Measurements from ENCODE around the gene ABCB11. TPM values are rescaled to one million over a fixed set of nuclear protein-coding genes. Genes with fewer than 3 reads are reported as not detected.

The ABCB11 gene
- total and polyA plus RNA-seq, 2 experiments from 2014 or later, result 0.06 to 0.12 TPM

GRCh38 chr2:168910330-168910729 lies 120.8 kb downstream of the ABCB11 start:
- DNase-seq (ENCODE audit: low read depth in 1 of 2, low spot score in 1 of 2), result no peak
- Histone ChIP-seq H3K27ac (no peak overlapping the region), H3K4me1 (ENCODE audit: low read depth) (no peaks in the 10 kb centered on the region), H3K9me3 (ENCODE audit: low read depth) (no peaks in the 10 kb centered on the region), H3K27me3 (peaks cover 11% of the 10 kb centered on the region), H3K4me3 (no peak overlapping the region), H3K36me3 (no peaks in the 10 kb centered on the region)
- no peak for TF ChIP-seq CTCF (IDR thresholded peaks at IDR 0.05; ENCODE audit: low read depth, low read length)

- Histone ChIP-seq H3K9me3 (ENCODE audit: low read depth) (no peaks in the 10 kb centered on the region), H3K27me3 (peaks cover 7% of the 10 kb centered on the region), H3K4me3 (no peak overlapping the region), H3K36me3 (no peaks in the 10 kb centered on the region), H3K27ac (no peak overlapping the region), H3K4me1 (ENCODE audit: low read depth) (no peaks in the 10 kb centered on the region)
- TF ChIP-seq CTCF (IDR thresholded peaks at IDR 0.05; ENCODE audit: low read depth, low read length), result no peak
- no peak for DNase-seq (ENCODE audit: low read depth in 1 of 2, low spot score in 1 of 2)
Observed at GRCh38 chr2:168907940-168908662, 123.0 kb downstream of the ABCB11 start.

GRCh38 chr2:168904358-168904757 lies 126.8 kb downstream of the ABCB11 start:
- no peak for TF ChIP-seq CTCF (IDR thresholded peaks at IDR 0.05; ENCODE audit: low read depth, low read length)
- Histone ChIP-seq H3K27ac (no peak overlapping the region), H3K4me3 (no peak overlapping the region), H3K9me3 (ENCODE audit: low read depth) (no peaks in the 10 kb centered on the region), H3K27me3 (no peaks in the 10 kb centered on the region), H3K36me3 (no peaks in the 10 kb centered on the region), H3K4me1 (ENCODE audit: low read depth) (no peaks in the 10 kb centered on the region)
- DNase-seq (ENCODE audit: low read depth in 1 of 2, low spot score in 1 of 2), result no peak

- no peaks in the 10 kb centered on the region for H3K27me3 ChIP-seq
- H3K9me3 ChIP-seq (ENCODE audit: low read depth), result no peaks in the 10 kb centered on the region
- no peak overlapping the region for H3K27ac ChIP-seq
- DNase-seq (ENCODE audit: low read depth in 1 of 2, low spot score in 1 of 2), result no peak
- H3K36me3 ChIP-seq, result no peaks in the 10 kb centered on the region
- no peak for TF ChIP-seq CTCF (IDR thresholded peaks at IDR 0.05; ENCODE audit: low read depth, low read length)
- H3K4me1 ChIP-seq (ENCODE audit: low read depth), result no peaks in the 10 kb centered on the region
- no peak overlapping the region for H3K4me3 ChIP-seq
Observed at GRCh38 chr2:168903888-168904287, 127.2 kb downstream of the ABCB11 start.

GRCh38 chr2:168901003-168901402 lies 130.1 kb downstream of the ABCB11 start, which contains the start of gene G6PC2:
Gene G6PC2 (plus strand): TSS chr2:168901291. CDS start chr2:168901332, 41 bp downstream.
- no peak for DNase-seq (ENCODE audit: low read depth in 1 of 2, low spot score in 1 of 2)
- no peak for TF ChIP-seq CTCF (IDR thresholded peaks at IDR 0.05; ENCODE audit: low read depth, low read length)
- Histone ChIP-seq H3K27me3 (no peaks in the 10 kb centered on the region), H3K4me3 (no peak within 1 kb of the TSS), H3K36me3 (no peaks in the 10 kb centered on the region), H3K4me1 (ENCODE audit: low read depth) (no peaks in the 10 kb centered on the region), H3K9me3 (ENCODE audit: low read depth) (no peaks in the 10 kb centered on the region), H3K27ac (no peak within 1 kb of the TSS)
